Spleen (tissue), 7 donors: ENCODE measurements around the gene PRPF39.

Experiments
- POLR2A ChIP-seq, 3 donors: fragments of 450-650 bp; IDR thresholded peaks; one replicate each; pipeline ENCODE4 v1.5.1; 2017; ENCODE audit warnings: antibody characterized with exemption in 3 of 3, mild to moderate bottlenecking in 1 of 3
- TF ChIP-seq, protein P1 (sequence below), 11 experiments: fragments of 200-600 bp in 7 of 11; fragments of 450-650 bp in 4 of 11; sonication (generic) in 4 of 11; IDR thresholded peaks in 8 of 11; conservative IDR thresholded peaks in 3 of 11; 1 replicate in 7 of 11; 2 replicates in 4 of 11; pipeline versions ENCODE4 v1.4.0 to v1.8.0; 2016 to 2021; ENCODE audit warnings: antibody characterized with exemption in 11 of 11, inconsistent platforms in 4 of 11, mild to moderate bottlenecking in 1 of 11
- donor health status: DM: no; HTN: no; CAD: no; lungs with moderate emphysema.
- donor health status: DM: no; HTN: no; CAD: no.
- donor health status: DM: no; HTN: no; CAD: no.

- no peak for TF ChIP-seq POLR2A (IDR thresholded peaks at IDR 0.05)
- TF ChIP-seq, protein P1, sequence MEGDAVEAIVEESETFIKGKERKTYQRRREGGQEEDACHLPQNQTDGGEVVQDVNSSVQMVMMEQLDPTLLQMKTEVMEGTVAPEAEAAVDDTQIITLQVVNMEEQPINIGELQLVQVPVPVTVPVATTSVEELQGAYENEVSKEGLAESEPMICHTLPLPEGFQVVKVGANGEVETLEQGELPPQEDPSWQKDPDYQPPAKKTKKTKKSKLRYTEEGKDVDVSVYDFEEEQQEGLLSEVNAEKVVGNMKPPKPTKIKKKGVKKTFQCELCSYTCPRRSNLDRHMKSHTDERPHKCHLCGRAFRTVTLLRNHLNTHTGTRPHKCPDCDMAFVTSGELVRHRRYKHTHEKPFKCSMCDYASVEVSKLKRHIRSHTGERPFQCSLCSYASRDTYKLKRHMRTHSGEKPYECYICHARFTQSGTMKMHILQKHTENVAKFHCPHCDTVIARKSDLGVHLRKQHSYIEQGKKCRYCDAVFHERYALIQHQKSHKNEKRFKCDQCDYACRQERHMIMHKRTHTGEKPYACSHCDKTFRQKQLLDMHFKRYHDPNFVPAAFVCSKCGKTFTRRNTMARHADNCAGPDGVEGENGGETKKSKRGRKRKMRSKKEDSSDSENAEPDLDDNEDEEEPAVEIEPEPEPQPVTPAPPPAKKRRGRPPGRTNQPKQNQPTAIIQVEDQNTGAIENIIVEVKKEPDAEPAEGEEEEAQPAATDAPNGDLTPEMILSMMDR (IDR thresholded peaks at IDR 0.05 in 8 of 11, conservative IDR thresholded peaks at IDR 0.05 in 3 of 11) = no peak
Measured at GRCh38 chr14:45120096-45120495, 36.2 kb downstream of the PRPF39 start.
